ENCODE results near the gene BCAS4.

BCAS4 gene

DNA sequence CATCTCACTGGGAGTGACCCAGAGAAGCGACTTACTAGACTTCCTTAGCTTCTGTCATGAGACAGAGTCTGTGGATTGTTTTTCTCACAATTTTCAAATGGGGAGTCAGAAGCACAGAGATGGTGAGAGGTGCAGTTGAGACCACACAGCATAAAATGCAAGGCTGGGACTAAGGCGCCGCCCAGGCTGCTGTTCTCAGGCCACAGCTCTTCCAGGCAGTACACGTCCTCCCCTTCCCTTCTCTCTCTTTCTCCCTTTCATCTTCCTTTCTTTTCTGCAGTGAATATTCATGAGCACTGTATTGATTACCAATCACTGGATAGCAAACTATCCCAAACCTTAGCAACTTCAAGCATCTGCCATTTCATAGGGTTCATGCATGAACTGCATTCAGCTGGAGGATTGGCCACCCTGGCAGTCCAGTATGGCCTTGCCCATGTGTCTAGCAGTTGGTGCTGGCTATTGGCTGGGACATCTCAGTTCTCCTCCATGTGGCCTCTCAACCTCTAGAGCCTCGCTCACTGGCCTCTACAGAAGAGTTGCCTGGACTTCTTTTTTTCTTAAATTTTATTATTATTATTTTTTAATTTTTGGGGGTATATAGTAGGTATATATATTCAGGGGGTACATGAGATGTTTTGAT is 11.4 kb downstream of the BCAS4 start:
- no peaks in the 10 kb centered on the region; a peak in 1 of 3 replicates for H3K36me3 ChIP-seq (ENCODE audit: control insufficient read depth in 2 of 2, insufficient read depth in 1 of 2, low read length in 2 of 2)
- no peak overlapping the region for H3K27ac ChIP-seq (ENCODE audit: extremely low read depth, low read depth, low read length)
- ChIA-PET CTCF (interaction anchor here (0.6 kb wide), 2 partner anchors 174 to 180 kb away, joined by 3 read pairs; no protein-coding TSS in a partner anchor), POLR2A (no interaction called here)
- peaks cover 3% of the 10 kb centered on the region; the same call in 1 of the 2 replicates for H3K4me1 ChIP-seq (ENCODE audit: control insufficient read depth, insufficient read depth, low read length)
- H3K4me3 ChIP-seq (ENCODE audit: low read depth, low read length): no peak overlapping the region
- peak; percentile 80 for TF ChIP-seq ZNF341 (tag by site-specific recombination; IDR thresholded peaks at IDR 0.05; ENCODE audit: low read depth)
- no peak for TF ChIP-seq ZNF747 (tag by site-specific recombination; IDR thresholded peaks at IDR 0.05)
- H3K9me3 ChIP-seq (ENCODE audit: control insufficient read depth, insufficient read depth, low read depth, low read length): no peaks in the 10 kb centered on the region

DNA sequence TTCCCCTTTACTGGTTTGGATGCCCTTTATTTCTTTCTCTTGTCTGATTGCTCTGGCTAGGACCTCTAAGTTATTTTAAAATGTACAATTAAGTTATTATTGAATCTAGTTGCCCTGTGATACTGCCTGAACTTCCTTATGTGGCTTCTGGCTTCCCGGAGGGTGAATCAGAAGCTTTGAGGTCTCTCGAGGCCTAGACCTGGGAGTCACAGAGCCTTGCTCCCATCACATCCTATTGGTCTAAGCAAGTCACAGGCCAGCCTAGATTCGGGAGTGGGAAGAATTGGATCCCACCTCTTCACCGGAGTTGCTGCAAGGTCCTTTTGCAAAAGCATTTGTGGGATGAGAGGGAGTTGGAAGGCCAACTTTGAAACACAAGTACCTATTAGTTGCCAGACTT is 15.2 kb downstream of the BCAS4 start:
- no peak overlapping the region for H3K4me3 ChIP-seq (ENCODE audit: low read depth, low read length)
- H3K36me3 ChIP-seq (ENCODE audit: control insufficient read depth in 2 of 2, insufficient read depth in 1 of 2, low read length in 2 of 2): no peaks in the 10 kb centered on the region; a peak in 1 of 3 replicates
- H3K4me1 ChIP-seq (ENCODE audit: control insufficient read depth, insufficient read depth, low read length): peaks cover 3% of the 10 kb centered on the region; the same call in 1 of the 2 replicates
- TF ChIP-seq WT1 (tag by site-specific recombination; IDR thresholded peaks at IDR 0.05) (no peak), ZNF2 (tag by site-specific recombination; IDR thresholded peaks at IDR 0.05) (no peak), HOXA7 (CRISPR knock-in tag; IDR thresholded peaks at IDR 0.05; ENCODE audit: borderline replicate concordance) (no peak), KLF16 (tag by site-specific recombination; IDR thresholded peaks at IDR 0.05) (no peak), ZNF777 (tag by site-specific recombination; IDR thresholded peaks at IDR 0.05; ENCODE audit: borderline replicate concordance) (no peak), MZF1 (tag by site-specific recombination; IDR thresholded peaks at IDR 0.05; ENCODE audit: borderline replicate concordance) (no peak), ZNF626 (tag by site-specific recombination; IDR thresholded peaks at IDR 0.05) (no peak), ZNF169 (tag by site-specific recombination; IDR thresholded peaks at IDR 0.05) (no peak), ZNF473 (tag by site-specific recombination; IDR thresholded peaks at IDR 0.05) (no peak), FEZF1 (tag by site-specific recombination; IDR thresholded peaks at IDR 0.05) (no peak), ZNF37A (tag by site-specific recombination; IDR thresholded peaks at IDR 0.05) (no peak)
- TF ChIP-seq, protein P1, sequence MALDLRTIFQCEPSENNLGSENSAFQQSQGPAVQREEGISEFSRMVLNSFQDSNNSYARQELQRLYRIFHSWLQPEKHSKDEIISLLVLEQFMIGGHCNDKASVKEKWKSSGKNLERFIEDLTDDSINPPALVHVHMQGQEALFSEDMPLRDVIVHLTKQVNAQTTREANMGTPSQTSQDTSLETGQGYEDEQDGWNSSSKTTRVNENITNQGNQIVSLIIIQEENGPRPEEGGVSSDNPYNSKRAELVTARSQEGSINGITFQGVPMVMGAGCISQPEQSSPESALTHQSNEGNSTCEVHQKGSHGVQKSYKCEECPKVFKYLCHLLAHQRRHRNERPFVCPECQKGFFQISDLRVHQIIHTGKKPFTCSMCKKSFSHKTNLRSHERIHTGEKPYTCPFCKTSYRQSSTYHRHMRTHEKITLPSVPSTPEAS (tag by site-specific recombination; IDR thresholded peaks at IDR 0.05): no peak
- TF ChIP-seq, protein P2, sequence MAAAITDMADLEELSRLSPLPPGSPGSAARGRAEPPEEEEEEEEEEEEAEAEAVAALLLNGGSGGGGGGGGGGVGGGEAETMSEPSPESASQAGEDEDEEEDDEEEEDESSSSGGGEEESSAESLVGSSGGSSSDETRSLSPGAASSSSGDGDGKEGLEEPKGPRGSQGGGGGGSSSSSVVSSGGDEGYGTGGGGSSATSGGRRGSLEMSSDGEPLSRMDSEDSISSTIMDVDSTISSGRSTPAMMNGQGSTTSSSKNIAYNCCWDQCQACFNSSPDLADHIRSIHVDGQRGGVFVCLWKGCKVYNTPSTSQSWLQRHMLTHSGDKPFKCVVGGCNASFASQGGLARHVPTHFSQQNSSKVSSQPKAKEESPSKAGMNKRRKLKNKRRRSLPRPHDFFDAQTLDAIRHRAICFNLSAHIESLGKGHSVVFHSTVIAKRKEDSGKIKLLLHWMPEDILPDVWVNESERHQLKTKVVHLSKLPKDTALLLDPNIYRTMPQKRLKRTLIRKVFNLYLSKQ (tag by site-specific recombination; IDR thresholded peaks at IDR 0.05; ENCODE audit: borderline replicate concordance): no peak
- TF ChIP-seq, protein P3, sequence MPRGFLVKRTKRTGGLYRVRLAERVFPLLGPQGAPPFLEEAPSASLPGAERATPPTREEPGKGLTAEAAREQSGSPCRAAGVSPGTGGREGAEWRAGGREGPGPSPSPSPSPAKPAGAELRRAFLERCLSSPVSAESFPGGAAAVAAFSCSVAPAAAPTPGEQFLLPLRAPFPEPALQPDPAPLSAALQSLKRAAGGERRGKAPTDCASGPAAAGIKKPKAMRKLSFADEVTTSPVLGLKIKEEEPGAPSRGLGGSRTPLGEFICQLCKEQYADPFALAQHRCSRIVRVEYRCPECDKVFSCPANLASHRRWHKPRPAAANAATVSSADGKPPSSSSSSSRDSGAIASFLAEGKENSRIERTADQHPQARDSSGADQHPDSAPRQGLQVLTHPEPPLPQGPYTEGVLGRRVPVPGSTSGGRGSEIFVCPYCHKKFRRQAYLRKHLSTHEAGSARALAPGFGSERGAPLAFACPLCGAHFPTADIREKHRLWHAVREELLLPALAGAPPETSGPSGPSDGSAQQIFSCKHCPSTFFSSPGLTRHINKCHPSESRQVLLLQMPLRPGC (tag by site-specific recombination; IDR thresholded peaks at IDR 0.05): no peak
- ChIA-PET CTCF (interaction anchor here (0.7 to 1.6 kb wide), 2 partner anchors 15 to 105 kb away, joined by 3 to 6 read pairs; partner anchors contain the start of gene BCAS4), POLR2A (no interaction called here)
- no peaks in the 10 kb centered on the region for H3K9me3 ChIP-seq (ENCODE audit: control insufficient read depth, insufficient read depth, low read depth, low read length)
- H3K27ac ChIP-seq (ENCODE audit: extremely low read depth, low read depth, low read length): no peak overlapping the region

DNA sequence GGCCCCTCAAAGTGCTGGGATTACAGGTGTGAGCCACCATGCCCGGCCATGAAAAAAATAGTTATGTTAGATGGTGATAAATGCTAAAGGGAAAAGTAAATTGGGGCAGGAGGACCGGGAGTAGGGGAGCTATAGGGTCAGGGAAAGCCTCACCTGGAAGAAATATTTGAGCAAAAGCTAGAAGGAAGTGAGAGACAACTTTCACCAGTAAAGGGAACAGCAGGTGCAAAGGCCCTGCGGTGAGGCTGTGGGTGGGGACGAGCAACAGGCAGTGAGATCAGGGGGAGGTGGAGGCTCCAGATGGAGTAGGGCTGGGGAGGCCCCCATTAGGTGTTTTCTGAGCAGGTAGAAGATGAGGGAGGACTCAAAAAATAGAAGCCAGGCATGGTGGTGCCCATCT is 16.0 kb downstream of the BCAS4 start:
- Histone ChIP-seq H3K9me3 (ENCODE audit: control insufficient read depth, insufficient read depth, low read depth, low read length) (no peaks in the 10 kb centered on the region), H3K36me3 (ENCODE audit: control insufficient read depth in 2 of 2, insufficient read depth in 1 of 2, low read length in 2 of 2) (no peaks in the 10 kb centered on the region; a peak in 1 of 3 replicates), H3K27ac (ENCODE audit: extremely low read depth, low read depth, low read length) (no peak overlapping the region), H3K4me3 (ENCODE audit: low read depth, low read length) (no peak overlapping the region), H3K4me1 (ENCODE audit: control insufficient read depth, insufficient read depth, low read length) (peaks cover 3% of the 10 kb centered on the region; the same call in 1 of the 2 replicates)
- POLR2A ChIA-PET: no interaction called here
- CTCF ChIA-PET: interaction anchor here (1.6 kb wide), 1 partner anchor 16 kb away, joined by 6 read pairs; the partner anchor contains the start of gene BCAS4
- TF ChIP-seq ZNF658 (tag by site-specific recombination; IDR thresholded peaks at IDR 0.05): no peak
- TF ChIP-seq HOXA7 (CRISPR knock-in tag; IDR thresholded peaks at IDR 0.05; ENCODE audit: borderline replicate concordance): no peak
- TF ChIP-seq ZBTB21 (tag by site-specific recombination; IDR thresholded peaks at IDR 0.05): no peak
- no peak for TF ChIP-seq ZBTB8A (tag by site-specific recombination; IDR thresholded peaks at IDR 0.05)
- no peak for TF ChIP-seq ZNF223 (tag by site-specific recombination; IDR thresholded peaks at IDR 0.05)
- peak; percentile 94 for TF ChIP-seq ZNF623 (tag by site-specific recombination; IDR thresholded peaks at IDR 0.05)
- 0 out of 2 replicates have a peak, but pooled peaks have one; percentile 13 for TF ChIP-seq SCRT2 (tag by site-specific recombination; IDR thresholded peaks at IDR 0.05)
- TF ChIP-seq, protein P4, sequence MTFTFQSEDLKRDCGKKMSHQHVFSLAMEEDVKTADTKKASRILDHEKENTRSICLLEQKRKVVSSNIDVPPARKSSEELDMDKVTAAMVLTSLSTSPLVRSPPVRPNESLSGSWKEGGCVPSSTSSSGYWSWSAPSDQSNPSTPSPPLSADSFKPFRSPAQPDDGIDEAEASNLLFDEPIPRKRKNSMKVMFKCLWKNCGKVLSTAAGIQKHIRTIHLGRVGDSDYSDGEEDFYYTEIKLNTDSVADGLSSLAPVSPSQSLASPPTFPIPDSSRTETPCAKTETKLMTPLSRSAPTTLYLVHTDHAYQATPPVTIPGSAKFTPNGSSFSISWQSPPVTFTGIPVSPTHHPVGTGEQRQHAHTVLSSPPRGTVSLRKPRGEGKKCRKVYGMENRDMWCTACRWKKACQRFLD (tag by site-specific recombination; IDR thresholded peaks at IDR 0.05): no peak
- TF ChIP-seq, protein P5, sequence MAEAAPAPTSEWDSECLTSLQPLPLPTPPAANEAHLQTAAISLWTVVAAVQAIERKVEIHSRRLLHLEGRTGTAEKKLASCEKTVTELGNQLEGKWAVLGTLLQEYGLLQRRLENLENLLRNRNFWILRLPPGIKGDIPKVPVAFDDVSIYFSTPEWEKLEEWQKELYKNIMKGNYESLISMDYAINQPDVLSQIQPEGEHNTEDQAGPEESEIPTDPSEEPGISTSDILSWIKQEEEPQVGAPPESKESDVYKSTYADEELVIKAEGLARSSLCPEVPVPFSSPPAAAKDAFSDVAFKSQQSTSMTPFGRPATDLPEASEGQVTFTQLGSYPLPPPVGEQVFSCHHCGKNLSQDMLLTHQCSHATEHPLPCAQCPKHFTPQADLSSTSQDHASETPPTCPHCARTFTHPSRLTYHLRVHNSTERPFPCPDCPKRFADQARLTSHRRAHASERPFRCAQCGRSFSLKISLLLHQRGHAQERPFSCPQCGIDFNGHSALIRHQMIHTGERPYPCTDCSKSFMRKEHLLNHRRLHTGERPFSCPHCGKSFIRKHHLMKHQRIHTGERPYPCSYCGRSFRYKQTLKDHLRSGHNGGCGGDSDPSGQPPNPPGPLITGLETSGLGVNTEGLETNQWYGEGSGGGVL (tag by site-specific recombination; IDR thresholded peaks at IDR 0.05): no peak
- no peak for TF ChIP-seq ZNF202 (tag by site-specific recombination; IDR thresholded peaks at IDR 0.05; ENCODE audit: borderline replicate concordance)
